GM19023 (cell line): ENCODE measurements around the gene MYO1D.
A peak's percentile ranks its signal among the peaks of the same experiment; 100 is the strongest.

Source experiments
- ATAC-seq: cut with Tn5 transposase; IDR thresholded peaks from one replicate; pipeline ENCODE4 v1.9.1; 2021; ENCODE audit warnings: mild to moderate bottlenecking, moderate library complexity; ENCODE audit not compliant: unreplicated experiment

The MYO1D gene

GRCh38 chr17:32444301-32445073 lies 432.4 kb downstream of the MYO1D start, which contains the start of gene PSMD11:
TSS of gene PSMD11 (plus strand) at chr17:32444510. CDS start at chr17:32444524, 14 bp downstream.
- peak; percentile 91 for ATAC-seq

DNA sequence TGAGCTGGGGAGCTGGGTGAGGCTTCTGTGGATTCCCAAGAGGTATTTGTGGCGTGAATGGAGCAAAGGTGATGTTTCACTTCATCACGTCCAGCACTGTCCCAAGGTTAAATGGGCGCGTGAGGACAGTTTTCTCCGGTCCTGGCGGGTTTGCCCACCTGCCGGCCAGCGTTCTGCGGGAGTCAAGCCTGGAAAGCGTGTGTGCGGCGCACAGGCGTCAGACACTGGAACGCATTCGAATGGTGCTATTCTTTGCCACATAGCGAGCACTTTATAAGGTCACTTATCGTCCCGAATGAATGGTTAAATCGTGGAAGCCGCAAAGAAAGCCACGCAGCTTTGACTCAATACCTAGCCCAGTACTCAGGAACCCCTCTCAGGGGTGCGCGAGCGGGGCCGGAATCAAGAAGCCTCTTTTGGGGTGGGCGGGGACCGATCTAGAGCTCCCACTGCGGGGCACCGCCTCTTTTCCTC lies 433.1 kb downstream of the MYO1D start:
- peak; percentile 6 for ATAC-seq
